ENCODE data around the gene THADA. TPM values are rescaled to one million over a fixed set of nuclear protein-coding genes. Genes with fewer than 3 reads are reported as not detected.
A peak's percentile ranks its signal among the peaks of the same experiment; 100 is the strongest.

THADA gene
- total and polyA plus RNA-seq, 12 donors, result 7.5 to 18.0 (median 15.2) TPM

- TF ChIP-seq CTCF (IDR thresholded peaks at IDR 0.05), result no peak
- H3K9me3 ChIP-seq, result no peaks in the 10 kb centered on the region
- no peaks in the 10 kb centered on the region for H3K27me3 ChIP-seq
- no peak overlapping the region for H3K4me3 ChIP-seq
- peaks cover 0 to 8% (median 0%) of the 10 kb centered on the region in 9 donors for H3K36me3 ChIP-seq
- H3K4me1 ChIP-seq, result peaks cover 3 to 64% (median 42%) of the 10 kb centered on the region in 9 donors
- no peak for ATAC-seq
- intact Hi-C loops (cut with DNase I), result no loop called here
- H3K27ac ChIP-seq, result peak overlapping the region in 8 of 10 donors; percentile 48 to 71 (median 62)
- 88 to 89% methylated on average over 3 of the region's 3 CpGs for WGBS, 2 donors
- DNase-seq, result no peak
Observed at GRCh38 chr2:43513796-43514195, 82.0 kb downstream of the THADA start.

- DNase-seq, result no peak
- H3K36me3 ChIP-seq, result peaks cover 0 to 12% (median 0%) of the 10 kb centered on the region in 9 donors
- H3K27me3 ChIP-seq, result no peaks in the 10 kb centered on the region
- peak overlapping the region; percentile 34 to 71 (median 58) for H3K27ac ChIP-seq
- no peak overlapping the region for H3K4me3 ChIP-seq
- ATAC-seq, result peak in 2 of 8 donors; percentile 9 to 30
- no peak for TF ChIP-seq CTCF (IDR thresholded peaks at IDR 0.05)
- H3K4me1 ChIP-seq, result peaks cover 3 to 59% (median 38%) of the 10 kb centered on the region in 9 donors
- intact Hi-C loops (cut with DNase I), result no loop called here
- no peaks in the 10 kb centered on the region for H3K9me3 ChIP-seq
Observed at GRCh38 chr2:43513216-43513615, 82.6 kb downstream of the THADA start.

GRCh38 chr2:43511199-43511598 is 84.6 kb downstream of the THADA start:
- peak overlapping the region in 3 of 10 donors; percentile 3 to 65 (median 64) for H3K27ac ChIP-seq

GRCh38 chr2:43509886-43510285 is 86.0 kb downstream of the THADA start:
- Histone ChIP-seq H3K9me3 (no peaks in the 10 kb centered on the region), H3K4me1 (peaks cover 0 to 29% (median 11%) of the 10 kb centered on the region in 9 donors), H3K4me3 (no peak overlapping the region), H3K27ac (no peak overlapping the region), H3K27me3 (no peaks in the 10 kb centered on the region), H3K36me3 (peaks cover 0 to 39% (median 4%) of the 10 kb centered on the region in 9 donors)
- DNase-seq (no peak), ATAC-seq (no peak)
- 91 to 93% methylated on average over 3 of the region's 3 CpGs for WGBS, 2 donors
- intact Hi-C loops (cut with DNase I), result no loop called here
- no peak for TF ChIP-seq CTCF (IDR thresholded peaks at IDR 0.05)

More at GRCh38 chr2:43511199-43511598, 84.6 kb downstream of the THADA start:
- WGBS, 2 donors, result 96 to 97% methylated on average over 3 of the region's 3 CpGs
- Histone ChIP-seq H3K4me3 (no peak overlapping the region), H3K4me1 (peaks cover under 1 to 39% (median 18%) of the 10 kb centered on the region in 9 donors), H3K36me3 (peaks cover 0 to 26% (median 0%) of the 10 kb centered on the region in 9 donors), H3K9me3 (no peaks in the 10 kb centered on the region), H3K27me3 (no peaks in the 10 kb centered on the region)
- intact Hi-C loops (cut with DNase I), result no loop called here
- no peak for TF ChIP-seq CTCF (IDR thresholded peaks at IDR 0.05)
- ATAC-seq, result no peak
- no peak for DNase-seq

Data from heart right ventricle (tissue), 16 donors.